Calu3 (cell line): Measurements from ENCODE around the gene WDR38. TPM values are rescaled to one million over a fixed set of nuclear protein-coding genes. Genes with fewer than 3 reads are reported as not detected.

Experiments used
- BruUV-seq: library from RNA; stranded (reverse); fragments of 400-500 nt; replicated peaks from 2 replicates; lab custom pipeline; 2021; lab: Mats Ljungman, UMichigan
- CTCF ChIA-PET: fragments of 300-600 bp; sonication (Branson Sonifier 250); formaldehyde crosslinking; loops from one replicate; lab custom pipeline; 2022; ENCODE audit warnings: antibody characterized with exemption; lab: Charles Lee
- DNase-seq: peaks from one replicate; pipeline ENCODE4 v3.0.0; 2022
- H3K27ac Mint-ChIP-seq: one replicate; pipeline ENCODE4 v1.8.0; 2022; ENCODE audit warnings: mixed read lengths; ENCODE audit not compliant: unreplicated experiment
- H3K27me3 Mint-ChIP-seq: one replicate; pipeline ENCODE4 v1.8.0; 2022; ENCODE audit warnings: mixed read lengths; ENCODE audit not compliant: unreplicated experiment
- H3K36me3 Mint-ChIP-seq: one replicate; pipeline ENCODE4 v1.8.0; 2022; ENCODE audit warnings: mild to moderate bottlenecking, moderate library complexity, mixed read lengths; ENCODE audit not compliant: insufficient read depth, unreplicated experiment
- H3K4me1 Mint-ChIP-seq: one replicate; pipeline ENCODE4 v1.8.0; 2022; ENCODE audit warnings: mild to moderate bottlenecking, low read depth, mixed read lengths; ENCODE audit not compliant: unreplicated experiment
- H3K4me3 Mint-ChIP-seq: one replicate; pipeline ENCODE4 v1.8.0; 2022; ENCODE audit warnings: mild to moderate bottlenecking, low read depth, moderate library complexity, mixed read lengths; ENCODE audit not compliant: unreplicated experiment
- H3K9me3 Mint-ChIP-seq: one replicate; pipeline ENCODE4 v1.8.0; 2022; ENCODE audit warnings: low read depth, mixed read lengths; ENCODE audit not compliant: unreplicated experiment
- intact Hi-C: fragments of 100-400 bp; cut with micrococcal nuclease; formaldehyde crosslinking; loops from one replicate; pipeline ENCODE4 v1.10.0; 2022; ENCODE audit not compliant: unreplicated experiment
- total RNA-seq: library from RNA; stranded (reverse); gene quantifications from 2 replicates; pipeline ENCODE4 v1.2.3, GENCODE V29; 2022
- TF ChIP-seq, protein P1 (sequence below): fragments of 200-600 bp; IDR thresholded peaks from one replicate; pipeline ENCODE4 v1.8.0; 2022; ENCODE audit warnings: antibody characterized with exemption; ENCODE audit not compliant: unreplicated experiment

WDR38 gene
- total RNA-seq, 1 experiment from 2014 or later: not detected

DNA sequence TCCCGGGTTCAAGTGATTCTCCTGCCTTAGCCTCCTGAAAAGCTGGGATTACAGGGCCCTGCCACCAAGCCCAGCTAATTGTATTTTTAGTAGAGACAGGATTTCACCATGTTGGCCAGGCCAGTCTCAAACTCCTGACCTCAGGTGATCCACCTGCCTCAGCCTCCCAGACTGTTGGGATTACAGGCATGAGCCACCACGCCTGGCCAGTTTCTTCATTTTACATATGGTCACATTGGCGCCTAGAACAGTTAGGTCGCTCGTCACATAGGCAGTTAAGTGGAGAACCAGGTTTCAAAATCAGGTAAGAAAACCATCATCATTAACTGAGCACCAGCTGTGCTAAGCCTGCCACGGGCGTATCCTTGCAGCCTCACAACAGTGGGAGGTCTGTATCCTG, 40.2 kb upstream of the WDR38 start:
- Mint-ChIP-seq H3K4me1 (peaks cover 25% of the 10 kb centered on the region), H3K27me3 (no peaks in the 10 kb centered on the region), H3K4me3 (no peak overlapping the region), H3K36me3 (no peaks in the 10 kb centered on the region), H3K27ac (no peak overlapping the region), H3K9me3 (no peaks in the 10 kb centered on the region)
- no peak for DNase-seq
- TF ChIP-seq, protein P1, sequence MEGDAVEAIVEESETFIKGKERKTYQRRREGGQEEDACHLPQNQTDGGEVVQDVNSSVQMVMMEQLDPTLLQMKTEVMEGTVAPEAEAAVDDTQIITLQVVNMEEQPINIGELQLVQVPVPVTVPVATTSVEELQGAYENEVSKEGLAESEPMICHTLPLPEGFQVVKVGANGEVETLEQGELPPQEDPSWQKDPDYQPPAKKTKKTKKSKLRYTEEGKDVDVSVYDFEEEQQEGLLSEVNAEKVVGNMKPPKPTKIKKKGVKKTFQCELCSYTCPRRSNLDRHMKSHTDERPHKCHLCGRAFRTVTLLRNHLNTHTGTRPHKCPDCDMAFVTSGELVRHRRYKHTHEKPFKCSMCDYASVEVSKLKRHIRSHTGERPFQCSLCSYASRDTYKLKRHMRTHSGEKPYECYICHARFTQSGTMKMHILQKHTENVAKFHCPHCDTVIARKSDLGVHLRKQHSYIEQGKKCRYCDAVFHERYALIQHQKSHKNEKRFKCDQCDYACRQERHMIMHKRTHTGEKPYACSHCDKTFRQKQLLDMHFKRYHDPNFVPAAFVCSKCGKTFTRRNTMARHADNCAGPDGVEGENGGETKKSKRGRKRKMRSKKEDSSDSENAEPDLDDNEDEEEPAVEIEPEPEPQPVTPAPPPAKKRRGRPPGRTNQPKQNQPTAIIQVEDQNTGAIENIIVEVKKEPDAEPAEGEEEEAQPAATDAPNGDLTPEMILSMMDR: no peak
- intact Hi-C loops: loop anchor here (5.0 kb wide), 1 partner anchor 39 kb away; the partner anchor contains the start of gene WDR38
- no TSS peak for BruUV-seq
- CTCF ChIA-PET: no interaction called here

- Mint-ChIP-seq H3K4me3 (no peak overlapping the region), H3K9me3 (no peaks in the 10 kb centered on the region), H3K27ac (no peak overlapping the region), H3K36me3 (no peaks in the 10 kb centered on the region), H3K27me3 (no peaks in the 10 kb centered on the region), H3K4me1 (peaks cover 25% of the 10 kb centered on the region)
- no peak for DNase-seq
- CTCF ChIA-PET: no interaction called here
- BruUV-seq: no TSS peak
- intact Hi-C loops: loop anchor here (5.0 kb wide), 1 partner anchor 39 kb away; the partner anchor contains the start of gene WDR38
- TF ChIP-seq, protein P1: no peak
Observed at GRCh38 chr9:124813501-124814163, 39.6 kb upstream of the WDR38 start.

DNA sequence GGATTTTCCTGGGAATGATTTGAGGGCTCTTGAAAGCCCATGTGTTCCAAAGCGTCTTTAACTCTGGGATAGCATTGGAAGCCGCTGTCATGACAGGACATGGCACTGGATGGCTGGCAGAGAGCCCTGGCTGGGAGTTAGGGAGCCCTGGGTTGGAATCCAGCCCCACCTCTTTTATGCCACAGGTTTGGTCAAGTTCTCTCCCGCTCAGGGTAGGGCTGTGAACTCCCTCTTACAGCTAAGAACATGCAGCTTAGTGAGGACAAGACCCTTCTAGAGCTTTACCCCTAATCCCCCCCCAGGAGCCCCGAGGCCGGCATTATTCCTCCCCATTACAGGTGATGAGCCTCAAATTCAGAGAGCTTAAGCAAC, 39.1 kb upstream of the WDR38 start:
- peaks cover 25% of the 10 kb centered on the region for H3K4me1 Mint-ChIP-seq
- no peak overlapping the region for H3K27ac Mint-ChIP-seq
- TF ChIP-seq, protein P1: no peak
- DNase-seq: no peak
- no peaks in the 10 kb centered on the region for H3K36me3 Mint-ChIP-seq
- no peaks in the 10 kb centered on the region for H3K27me3 Mint-ChIP-seq
- CTCF ChIA-PET: interaction anchor here (0.7 kb wide), 1 partner anchor 14 kb away, joined by 3 read pairs; no protein-coding TSS in a partner anchor
- no peaks in the 10 kb centered on the region for H3K9me3 Mint-ChIP-seq
- no peak overlapping the region for H3K4me3 Mint-ChIP-seq
- no TSS peak for BruUV-seq
- intact Hi-C loops: loop anchor here (5.0 kb wide), 1 partner anchor 38 kb away; the partner anchor contains the start of gene WDR38

DNA sequence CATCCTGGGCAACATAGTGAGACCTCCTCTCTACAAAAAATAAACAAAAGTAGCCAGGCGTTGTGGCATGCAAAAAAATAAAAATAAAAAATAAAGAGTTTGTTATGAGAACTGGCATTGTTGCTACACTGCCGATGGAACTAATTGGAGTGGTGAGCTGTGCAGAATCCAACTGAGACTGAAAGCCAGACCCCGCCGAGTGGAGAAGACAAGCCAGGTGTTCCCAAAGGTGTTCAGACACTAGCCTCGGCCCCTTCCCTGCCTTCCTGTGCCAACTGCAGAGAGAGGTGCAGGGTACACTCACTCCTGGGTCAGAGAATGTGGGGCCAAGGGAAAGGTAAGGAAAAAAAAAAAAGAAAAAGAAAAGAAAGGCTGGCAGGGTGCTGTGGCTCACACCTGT, 37.7 kb upstream of the WDR38 start:
- no peaks in the 10 kb centered on the region for H3K27me3 Mint-ChIP-seq
- DNase-seq: no peak
- no TSS peak for BruUV-seq
- no peak overlapping the region for H3K27ac Mint-ChIP-seq
- TF ChIP-seq, protein P1: no peak
- H3K36me3 Mint-ChIP-seq: no peaks in the 10 kb centered on the region
- H3K9me3 Mint-ChIP-seq: no peaks in the 10 kb centered on the region
- CTCF ChIA-PET: no interaction called here
- intact Hi-C loops: no loop called here
- no peak overlapping the region for H3K4me3 Mint-ChIP-seq
- peaks cover 23% of the 10 kb centered on the region for H3K4me1 Mint-ChIP-seq
